OCI-LY7 (cell line): Measurements from ENCODE around the gene FOXD3. TPM values are rescaled to one million over a fixed set of nuclear protein-coding genes. Genes with fewer than 3 reads are reported as not detected.

Experiments used
- BruUV-seq: library from RNA; stranded (reverse); fragments of 400-500 nt; replicated peaks from 2 replicates; lab custom pipeline; 2021; lab: Mats Ljungman, UMichigan
- CTCF ChIA-PET: fragments of 300-600 bp; sonication (Branson Sonifier 250); formaldehyde crosslinking; loops from one replicate; lab custom pipeline; 2022; ENCODE audit warnings: antibody characterized with exemption; ENCODE audit not compliant: unreplicated experiment; lab: Charles Lee
- POLR2A ChIA-PET: fragments of 300-600 bp; sonication (Branson Sonifier 250); formaldehyde crosslinking; loops from one replicate; lab custom pipeline; 2022; ENCODE audit warnings: antibody characterized with exemption; lab: Charles Lee
- DNase-seq: peaks from one replicate; pipeline ENCODE4 v3.0.0-alpha.2; 2015; ENCODE audit warnings: low spot score
- H2AFZ ChIP-seq: fragments of 200-600 bp; sonication (generic), shearing (Covaris generic); 2 replicates; pipeline ENCODE4 v1.6.1; 2014; ENCODE audit warnings: mild to moderate bottlenecking, antibody characterized with exemption, low read length, moderate library complexity
- H3K27ac ChIP-seq: fragments of 200-600 bp; sonication (generic); 2 replicates; pipeline ENCODE4 v1.5.1; 2014; ENCODE audit warnings: mixed run types, low read depth, mild to moderate bottlenecking, moderate library complexity, low read length, inconsistent platforms; ENCODE audit not compliant: poor library complexity, severe bottlenecking
- H3K36me3 ChIP-seq: fragments of 200-600 bp; sonication (generic); 2 replicates; pipeline ENCODE4 v1.6.1; 2014; ENCODE audit warnings: mild to moderate bottlenecking, antibody characterized with exemption, low read length, moderate library complexity, mixed read lengths; ENCODE audit not compliant: insufficient read depth
- H3K4me1 ChIP-seq: fragments of 200-600 bp; sonication (generic); 2 replicates; pipeline ENCODE4 v1.5.1; 2014; ENCODE audit warnings: mild to moderate bottlenecking, low read length; ENCODE audit not compliant: insufficient read depth, poor library complexity, severe bottlenecking
- H3K4me2 ChIP-seq: fragments of 200-600 bp; sonication (generic); 2 replicates; pipeline ENCODE4 v1.6.1; 2014; ENCODE audit warnings: mild to moderate bottlenecking, low read length
- H3K4me3 ChIP-seq: fragments of 200-600 bp; sonication (generic); 2 replicates; pipeline ENCODE4 v1.5.1; 2014; ENCODE audit warnings: mild to moderate bottlenecking, low read depth, low read length; ENCODE audit not compliant: poor library complexity, severe bottlenecking
- H3K79me2 ChIP-seq: fragments of 200-600 bp; sonication (generic); 2 replicates; pipeline ENCODE4 v1.6.1; 2016; ENCODE audit warnings: low read depth, mild to moderate bottlenecking, low read length, moderate library complexity, mixed read lengths; ENCODE audit not compliant: insufficient read depth
- H3K9me2 ChIP-seq: fragments of 200-600 bp; sonication (generic); 2 replicates; pipeline ENCODE4 v1.6.1; 2016; ENCODE audit warnings: mild to moderate bottlenecking, low read length, mixed read lengths; ENCODE audit not compliant: insufficient read depth
- H3K9me3 ChIP-seq: fragments of 200-600 bp; sonication (generic); 2 replicates; pipeline ENCODE4 v1.6.1; 2014; ENCODE audit warnings: mild to moderate bottlenecking, mixed run types, low read length, mixed read lengths
- H4K20me1 ChIP-seq: fragments of 200-600 bp; sonication (generic); 2 replicates; pipeline ENCODE4 v1.6.1; 2014; ENCODE audit warnings: mild to moderate bottlenecking, antibody characterized with exemption, low read length, moderate library complexity, mixed read lengths; ENCODE audit not compliant: insufficient read depth
- EZH2phosphoT487 ChIP-seq: fragments of 200-600 bp; sonication (generic); IDR thresholded peaks from 2 replicates; pipeline ENCODE4 v1.6.1; 2018; ENCODE audit warnings: low read depth, borderline replicate concordance, mild to moderate bottlenecking, mixed run types, antibody characterized with exemption, low read length, moderate library complexity, mixed read lengths
- intact Hi-C: fragments of 100-400 bp; cut with micrococcal nuclease; formaldehyde crosslinking; loops from one replicate; pipeline ENCODE4 v1.10.0; 2022; ENCODE audit not compliant: unreplicated experiment
- total RNA-seq, 2 experiments: library from RNA; depleted of rRNA in 1 of 2; stranded (reverse); fragments of >200 nt in 1 of 2; shearing (Covaris generic) in 1 of 2; gene quantifications; 2 replicates each; pipeline ENCODE4 v1.2.3, GENCODE V29; 2014 to 2022
- TF ChIP-seq, protein P1 (sequence below): fragments of 200-600 bp; sonication (generic); conservative IDR thresholded peaks from 2 replicates; pipeline ENCODE4 v1.5.1; 2014; ENCODE audit warnings: mild to moderate bottlenecking, antibody characterized with exemption, low read length, moderate library complexity, mixed read lengths

FOXD3 gene
- total RNA-seq, 2 experiments from 2014 or later, result 0.06 TPM; not detected in 1

DNA sequence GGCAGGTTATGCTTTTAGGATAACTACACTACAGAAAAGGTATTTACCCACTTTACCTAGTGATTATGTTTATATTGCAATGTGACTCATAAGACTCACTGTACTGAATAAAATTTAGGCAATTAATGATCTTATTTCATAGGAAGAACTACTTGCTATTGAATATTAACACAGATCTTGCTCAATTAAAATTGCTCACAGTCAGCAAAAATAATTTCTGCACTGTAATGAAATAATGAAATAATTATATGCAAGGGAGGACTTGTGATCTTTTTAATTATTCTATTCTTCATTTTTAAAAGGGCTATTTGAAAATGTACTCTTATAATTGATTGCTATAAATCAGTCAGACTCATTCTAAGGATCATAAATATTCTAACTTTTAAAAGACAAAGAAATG, 48.0 kb upstream of the FOXD3 start:
- no TSS peak for BruUV-seq
- Histone ChIP-seq H3K79me2 (no peaks in the 10 kb centered on the region), H3K9me3 (no peaks in the 10 kb centered on the region), H3K27ac (no peak overlapping the region), H3K4me3 (no peak overlapping the region), H3K4me1 (no peaks in the 10 kb centered on the region), H4K20me1 (no peaks in the 10 kb centered on the region), H3K9me2 (no peaks in the 10 kb centered on the region), H3K36me3 (no peaks in the 10 kb centered on the region), H3K4me2 (no peak overlapping the region), H2AFZ (no peak overlapping the region)
- intact Hi-C loops, result no loop called here
- DNase-seq, result no peak
- CTCF ChIA-PET, result no interaction called here
- TF ChIP-seq, protein P1, sequence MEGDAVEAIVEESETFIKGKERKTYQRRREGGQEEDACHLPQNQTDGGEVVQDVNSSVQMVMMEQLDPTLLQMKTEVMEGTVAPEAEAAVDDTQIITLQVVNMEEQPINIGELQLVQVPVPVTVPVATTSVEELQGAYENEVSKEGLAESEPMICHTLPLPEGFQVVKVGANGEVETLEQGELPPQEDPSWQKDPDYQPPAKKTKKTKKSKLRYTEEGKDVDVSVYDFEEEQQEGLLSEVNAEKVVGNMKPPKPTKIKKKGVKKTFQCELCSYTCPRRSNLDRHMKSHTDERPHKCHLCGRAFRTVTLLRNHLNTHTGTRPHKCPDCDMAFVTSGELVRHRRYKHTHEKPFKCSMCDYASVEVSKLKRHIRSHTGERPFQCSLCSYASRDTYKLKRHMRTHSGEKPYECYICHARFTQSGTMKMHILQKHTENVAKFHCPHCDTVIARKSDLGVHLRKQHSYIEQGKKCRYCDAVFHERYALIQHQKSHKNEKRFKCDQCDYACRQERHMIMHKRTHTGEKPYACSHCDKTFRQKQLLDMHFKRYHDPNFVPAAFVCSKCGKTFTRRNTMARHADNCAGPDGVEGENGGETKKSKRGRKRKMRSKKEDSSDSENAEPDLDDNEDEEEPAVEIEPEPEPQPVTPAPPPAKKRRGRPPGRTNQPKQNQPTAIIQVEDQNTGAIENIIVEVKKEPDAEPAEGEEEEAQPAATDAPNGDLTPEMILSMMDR, result no peak
- TF ChIP-seq EZH2phosphoT487, result no peak
- POLR2A ChIA-PET, result no interaction called here

DNA sequence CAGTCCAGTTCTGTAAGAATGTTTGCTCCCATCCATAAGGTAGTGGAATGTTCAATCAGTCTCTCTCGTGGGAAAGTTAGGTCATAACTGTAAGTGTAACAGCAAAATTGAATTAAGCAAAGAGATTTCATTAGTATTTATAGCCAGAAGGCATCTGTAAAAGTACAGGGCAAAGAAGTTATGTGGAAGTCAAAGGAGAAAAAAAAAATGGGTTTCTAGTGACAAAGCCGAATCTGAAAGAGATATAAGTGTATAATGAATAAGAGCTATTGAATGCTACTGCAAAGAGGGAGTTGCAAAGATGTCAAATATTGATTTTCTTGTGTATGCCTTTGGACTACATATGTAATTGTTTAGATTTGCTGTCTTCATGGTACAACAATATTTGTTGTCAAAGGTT, 47.4 kb upstream of the FOXD3 start:
- Histone ChIP-seq H3K4me2 (no peak overlapping the region), H3K4me3 (no peak overlapping the region), H3K4me1 (no peaks in the 10 kb centered on the region), H3K79me2 (no peaks in the 10 kb centered on the region), H3K36me3 (no peaks in the 10 kb centered on the region), H3K9me2 (no peaks in the 10 kb centered on the region), H2AFZ (no peak overlapping the region), H3K9me3 (no peaks in the 10 kb centered on the region), H3K27ac (no peak overlapping the region), H4K20me1 (no peaks in the 10 kb centered on the region)
- BruUV-seq, result no TSS peak
- no peak for TF ChIP-seq EZH2phosphoT487
- TF ChIP-seq, protein P1, result no peak
- ChIA-PET CTCF (no interaction called here), POLR2A (no interaction called here)
- intact Hi-C loops, result no loop called here
- DNase-seq, result no peak

DNA sequence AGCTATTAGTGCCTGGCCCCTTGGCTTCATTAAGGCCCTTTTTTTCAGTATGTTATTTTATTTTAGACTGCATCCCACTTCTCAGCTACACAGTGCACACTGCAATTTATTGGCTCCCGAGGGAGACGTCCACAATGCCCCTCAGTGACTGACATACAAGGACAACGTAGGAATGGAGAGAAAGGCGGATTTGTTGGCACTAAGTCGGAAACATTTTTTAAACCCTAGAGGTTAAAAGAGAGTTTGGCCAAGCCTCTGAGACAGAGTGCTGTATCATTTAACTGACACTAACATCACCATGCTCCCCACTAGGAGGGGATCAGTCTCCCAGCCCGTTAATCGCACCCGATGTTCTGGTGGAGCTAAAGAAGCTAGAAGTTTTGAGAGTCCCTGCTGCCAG, 45.7 kb upstream of the FOXD3 start:
- Histone ChIP-seq H3K27ac (no peak overlapping the region), H3K4me3 (no peak overlapping the region), H3K36me3 (no peaks in the 10 kb centered on the region), H3K4me2 (no peak overlapping the region), H4K20me1 (no peaks in the 10 kb centered on the region), H2AFZ (no peak overlapping the region), H3K9me2 (no peaks in the 10 kb centered on the region), H3K4me1 (no peaks in the 10 kb centered on the region), H3K79me2 (no peaks in the 10 kb centered on the region), H3K9me3 (no peaks in the 10 kb centered on the region)
- TF ChIP-seq, protein P1, result no peak
- TF ChIP-seq EZH2phosphoT487, result no peak
- ChIA-PET CTCF (no interaction called here), POLR2A (no interaction called here)
- no TSS peak for BruUV-seq
- DNase-seq, result no peak
- intact Hi-C loops, result no loop called here
